Frontal cortex (tissue), 4 donors: ENCODE data around the gene PSEN1. TPM values are rescaled to one million over a fixed set of nuclear protein-coding genes. Genes with fewer than 3 reads are reported as not detected.
A peak's percentile ranks its signal among the peaks of the same experiment; 100 is the strongest.

Experiments
- DNase-seq, 2 donors: peaks; one replicate each; pipeline ENCODE4 v3.0.0; 2012; ENCODE audit warnings: low spot score in 2 of 2
- FAIRE-seq: peaks from 2 replicates; lab custom pipeline; 2012; peaks lifted over from hg19 to GRCh38; lab: Jason Lieb, UNC
- total RNA-seq: library from RNA; depleted of rRNA; stranded (reverse); fragments of >200 nt; gene quantifications from one replicate; pipeline ENCODE4 v1.2.3, GENCODE V29; 2014
- donor health status: control.
- donor health status: control.
- donor health status: control.

Gene PSEN1
- total RNA-seq, 1 donor from 2014 or later: 72.2 TPM

DNA sequence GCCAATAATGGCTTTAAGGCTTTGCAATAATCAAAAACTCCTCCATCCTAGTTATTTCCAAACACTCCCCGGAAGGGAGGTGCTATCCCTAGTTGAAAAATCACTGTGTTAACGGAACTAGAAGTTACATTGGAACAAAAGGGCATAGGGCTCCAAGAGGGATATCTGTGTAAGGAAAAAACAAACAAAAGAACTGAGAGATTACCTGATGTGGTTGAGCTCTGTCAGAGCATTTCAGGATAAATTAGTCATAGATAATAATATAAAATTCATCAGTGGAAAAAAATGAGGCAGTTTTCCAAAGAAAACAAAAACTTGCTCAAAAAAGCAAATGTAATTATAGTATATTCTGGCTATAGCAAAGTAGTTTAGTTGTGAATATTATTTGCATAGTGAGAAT is 73.6 kb downstream of the PSEN1 start:
- FAIRE-seq (no peak), DNase-seq (no peak)

DNA sequence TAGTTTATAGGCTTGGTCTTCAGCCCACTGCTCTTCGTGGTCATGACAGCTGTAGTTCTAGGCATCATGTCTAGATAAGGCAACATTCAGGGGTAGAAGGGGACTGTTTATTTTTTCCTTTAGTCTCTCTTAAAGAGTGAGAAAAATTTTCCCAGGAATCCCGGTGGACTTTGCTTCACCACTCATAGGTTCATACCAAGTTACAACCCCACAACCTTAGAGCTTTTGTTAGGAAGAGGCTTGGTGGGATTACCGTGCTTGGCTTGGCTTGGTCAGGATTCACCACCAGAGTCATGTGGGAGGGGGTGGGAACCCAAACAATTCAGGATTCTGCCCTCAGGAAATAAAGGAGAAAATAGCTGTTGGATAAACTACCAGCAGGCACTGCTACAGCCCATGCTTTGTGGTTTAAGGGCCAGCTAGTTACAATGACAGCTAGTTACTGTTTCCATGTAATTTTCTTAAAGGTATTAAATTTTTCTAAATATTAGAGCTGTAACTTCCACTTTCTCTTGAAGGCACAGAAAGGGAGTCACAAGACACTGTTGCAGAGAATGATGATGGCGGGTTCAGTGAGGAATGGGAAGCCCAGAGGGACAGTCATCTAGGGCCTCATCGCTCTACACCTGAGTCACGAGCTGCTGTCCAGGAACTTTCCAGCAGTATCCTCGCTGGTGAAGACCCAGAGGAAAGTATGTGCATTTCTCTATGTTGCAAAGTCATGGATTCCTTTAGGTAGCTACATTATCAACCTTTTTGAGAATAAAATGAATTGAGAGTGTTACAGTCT is 75.1 kb downstream of the PSEN1 start:
- DNase-seq (no peak), FAIRE-seq (no peak)

DNA sequence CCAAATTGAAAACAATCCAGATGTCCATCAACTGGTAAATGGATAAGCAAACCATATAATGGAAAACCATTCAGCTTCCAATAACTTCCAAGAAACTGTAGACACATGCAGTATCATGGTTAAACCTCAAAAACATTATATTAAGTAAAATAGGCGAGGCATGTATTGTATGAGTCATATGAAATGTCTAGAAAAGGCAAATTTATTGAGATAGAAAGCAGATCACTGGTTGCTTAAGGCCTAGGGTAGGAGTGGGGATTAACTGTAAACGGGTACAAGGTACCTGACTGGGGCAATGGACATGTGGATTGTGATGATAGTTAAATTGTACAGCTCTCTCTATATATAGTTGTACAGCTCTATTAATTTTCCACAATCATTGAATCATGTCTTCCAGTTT is 79.7 kb downstream of the PSEN1 start:
- no peak for DNase-seq
- no peak for FAIRE-seq

DNA sequence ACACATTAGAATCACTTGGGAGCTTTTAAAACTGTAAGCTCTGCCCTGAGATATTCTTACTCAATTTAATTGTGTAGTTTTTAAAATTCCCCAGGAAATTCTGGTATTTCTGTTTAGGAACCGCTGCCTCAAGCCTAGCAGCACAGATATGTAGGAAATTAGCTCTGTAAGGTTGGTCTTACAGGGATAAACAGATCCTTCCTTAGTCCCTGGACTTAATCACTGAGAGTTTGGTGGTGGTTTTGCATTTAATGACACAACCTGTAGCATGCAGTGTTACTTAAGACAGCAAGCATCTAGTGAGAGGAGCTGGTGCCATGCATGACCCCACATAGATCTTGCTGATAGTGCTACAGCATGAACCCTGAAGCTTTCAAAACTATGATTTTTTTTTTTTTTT is 81.1 kb downstream of the PSEN1 start:
- FAIRE-seq: no peak
- no peak for DNase-seq

DNA sequence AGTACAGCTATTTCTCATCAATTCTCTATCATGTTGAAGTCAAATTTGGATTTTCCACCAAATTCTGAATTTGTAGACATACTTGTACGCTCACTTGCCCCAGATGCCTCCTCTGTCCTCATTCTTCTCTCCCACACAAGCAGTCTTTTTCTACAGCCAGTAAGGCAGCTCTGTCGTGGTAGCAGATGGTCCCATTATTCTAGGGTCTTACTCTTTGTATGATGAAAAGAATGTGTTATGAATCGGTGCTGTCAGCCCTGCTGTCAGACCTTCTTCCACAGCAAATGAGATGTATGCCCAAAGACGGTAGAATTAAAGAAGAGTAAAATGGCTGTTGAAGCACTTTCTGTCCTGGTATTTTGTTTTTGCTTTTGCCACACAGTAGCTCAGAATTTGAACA is 83.8 kb downstream of the PSEN1 start:
- DNase-seq (no peak), FAIRE-seq (no peak)

DNA sequence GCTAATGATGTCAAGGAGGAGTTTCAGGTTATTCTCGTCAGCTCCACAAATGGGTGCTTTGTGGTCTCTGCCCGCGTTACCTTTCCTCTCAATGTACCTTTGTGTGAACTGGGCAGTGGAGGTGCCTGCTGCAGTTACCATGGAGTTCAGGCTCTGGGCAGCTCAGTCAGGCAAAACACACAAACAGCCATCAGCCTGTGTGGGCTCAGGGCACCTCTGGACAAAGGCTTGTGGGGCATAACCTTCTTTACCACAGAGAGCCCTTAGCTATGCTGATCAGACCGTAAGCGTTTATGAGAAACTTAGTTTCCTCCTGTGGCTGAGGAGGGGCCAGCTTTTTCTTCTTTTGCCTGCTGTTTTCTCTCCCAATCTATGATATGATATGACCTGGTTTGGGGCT is 84.3 kb downstream of the PSEN1 start:
- DNase-seq (no peak), FAIRE-seq (no peak)

DNA sequence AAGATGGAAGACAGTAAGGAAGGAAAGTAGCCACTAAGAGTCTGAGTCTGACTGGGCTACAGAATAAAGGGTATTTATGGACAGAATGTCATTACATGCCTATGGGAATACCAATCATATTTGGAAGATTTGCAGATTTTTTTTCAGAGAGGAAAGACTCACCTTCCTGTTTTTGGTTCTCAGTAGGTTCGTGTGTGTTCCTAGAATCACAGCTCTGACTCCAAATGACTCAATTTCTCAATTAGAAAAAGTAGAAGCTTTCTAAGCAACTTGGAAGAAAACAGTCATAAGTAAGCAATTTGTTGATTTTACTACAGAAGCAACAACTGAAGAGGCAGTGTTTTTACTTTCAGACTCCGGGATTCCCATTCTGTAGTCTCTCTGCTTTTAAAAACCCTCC is 85.6 kb downstream of the PSEN1 start:
- FAIRE-seq (no peak), DNase-seq (no peak)

DNA sequence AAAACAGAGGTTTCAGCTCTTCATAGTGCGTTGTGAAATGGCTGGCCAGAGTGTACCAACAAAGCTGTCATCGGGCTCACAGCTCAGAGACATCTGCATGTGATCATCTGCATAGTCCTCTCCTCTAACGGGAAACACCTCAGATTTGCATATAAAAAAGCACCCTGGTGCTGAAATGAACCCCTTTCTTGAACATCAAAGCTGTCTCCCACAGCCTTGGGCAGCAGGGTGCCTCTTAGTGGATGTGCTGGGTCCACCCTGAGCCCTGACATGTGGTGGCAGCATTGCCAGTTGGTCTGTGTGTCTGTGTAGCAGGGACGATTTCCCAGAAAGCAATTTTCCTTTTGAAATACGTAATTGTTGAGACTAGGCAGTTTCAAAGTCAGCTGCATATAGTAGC is 86.7 kb downstream of the PSEN1 start:
- no peak for FAIRE-seq
- DNase-seq: no peak

DNA sequence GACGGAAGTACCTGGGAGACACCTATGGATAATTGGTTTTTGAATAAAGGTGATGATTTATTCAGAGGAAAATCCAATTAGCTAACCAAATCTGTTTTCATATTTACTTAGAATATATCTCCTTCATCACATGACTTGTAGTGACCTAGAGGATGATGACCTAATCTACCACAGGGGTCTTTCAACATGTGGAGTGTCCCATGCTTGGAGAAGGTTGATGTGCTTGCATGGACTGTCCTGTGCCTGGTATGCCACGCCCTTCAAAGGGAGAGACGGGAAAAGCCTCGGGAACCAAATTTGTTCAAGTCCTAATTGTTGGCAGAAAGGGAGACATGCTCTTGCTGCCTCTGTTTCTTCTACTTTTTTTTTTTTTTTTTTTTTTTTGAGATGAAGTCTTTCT is 89.2 kb downstream of the PSEN1 start:
- FAIRE-seq (no peak), DNase-seq (no peak)

DNA sequence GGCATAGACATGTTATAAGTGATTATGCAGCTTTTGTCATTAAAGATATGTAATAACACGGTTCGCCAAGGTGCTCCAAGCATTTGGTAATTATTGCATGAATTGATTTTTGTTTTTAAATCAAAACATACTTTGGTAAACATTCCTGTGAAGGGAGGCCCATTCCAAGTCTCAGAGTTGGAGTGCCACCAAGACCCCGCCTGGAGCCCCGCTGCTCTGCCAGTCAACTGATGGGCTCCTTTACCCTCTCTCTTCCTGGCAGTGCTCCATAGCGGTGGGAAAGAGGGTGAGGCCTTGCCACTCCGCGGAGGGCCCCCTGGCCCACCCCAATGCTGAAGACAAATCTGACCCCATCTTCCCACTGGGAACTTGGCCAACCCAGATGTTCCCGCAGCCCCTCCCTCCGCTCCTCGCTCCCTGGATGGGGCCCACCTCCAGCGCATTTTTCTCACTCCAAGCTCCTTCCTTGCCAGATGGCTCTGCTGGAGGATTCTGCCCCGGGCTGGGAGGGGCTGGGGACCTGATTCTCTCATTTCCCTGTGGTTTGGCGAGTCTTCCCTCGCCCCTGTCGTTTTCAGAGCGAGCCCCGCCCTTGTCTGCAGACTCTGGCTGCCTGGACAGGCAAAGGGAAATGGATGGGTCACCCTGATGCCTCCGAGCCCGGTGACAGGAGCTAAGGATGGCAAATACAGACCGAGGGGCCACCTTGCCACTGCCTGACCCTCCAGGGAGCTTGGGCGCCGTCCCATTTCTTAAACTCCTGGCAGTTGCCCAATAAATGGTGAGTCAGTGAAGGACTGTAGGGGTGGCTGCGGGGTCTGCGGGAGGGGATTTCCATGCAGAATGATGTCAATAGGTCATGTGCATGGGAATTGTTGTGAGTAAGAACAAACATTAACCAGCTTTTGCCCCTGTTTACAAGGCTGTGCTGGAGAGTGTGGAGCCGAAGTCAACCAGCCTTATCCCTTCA is 91.8 kb downstream of the PSEN1 start:
- DNase-seq: no peak
- FAIRE-seq: no peak

DNA sequence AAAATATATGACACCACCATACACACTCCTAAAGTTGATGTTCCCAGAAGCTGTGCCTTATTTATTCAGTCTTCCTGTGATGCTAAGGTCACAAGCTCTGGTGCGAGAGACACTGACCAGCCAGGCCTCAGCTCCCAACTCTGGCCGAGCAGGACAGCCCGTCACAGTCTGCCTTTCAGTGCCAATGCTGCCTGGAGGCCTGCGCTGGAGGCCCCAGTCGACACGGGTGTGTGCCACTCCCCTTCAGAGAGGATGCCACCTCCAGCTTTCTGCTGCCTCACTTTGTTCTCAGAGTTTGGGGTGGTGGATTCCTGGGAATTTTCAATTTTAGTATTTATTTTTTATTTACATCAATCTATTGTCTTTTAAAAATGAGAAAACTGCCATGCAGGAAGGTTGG is 93.7 kb downstream of the PSEN1 start:
- DNase-seq: no peak
- FAIRE-seq: no peak

DNA sequence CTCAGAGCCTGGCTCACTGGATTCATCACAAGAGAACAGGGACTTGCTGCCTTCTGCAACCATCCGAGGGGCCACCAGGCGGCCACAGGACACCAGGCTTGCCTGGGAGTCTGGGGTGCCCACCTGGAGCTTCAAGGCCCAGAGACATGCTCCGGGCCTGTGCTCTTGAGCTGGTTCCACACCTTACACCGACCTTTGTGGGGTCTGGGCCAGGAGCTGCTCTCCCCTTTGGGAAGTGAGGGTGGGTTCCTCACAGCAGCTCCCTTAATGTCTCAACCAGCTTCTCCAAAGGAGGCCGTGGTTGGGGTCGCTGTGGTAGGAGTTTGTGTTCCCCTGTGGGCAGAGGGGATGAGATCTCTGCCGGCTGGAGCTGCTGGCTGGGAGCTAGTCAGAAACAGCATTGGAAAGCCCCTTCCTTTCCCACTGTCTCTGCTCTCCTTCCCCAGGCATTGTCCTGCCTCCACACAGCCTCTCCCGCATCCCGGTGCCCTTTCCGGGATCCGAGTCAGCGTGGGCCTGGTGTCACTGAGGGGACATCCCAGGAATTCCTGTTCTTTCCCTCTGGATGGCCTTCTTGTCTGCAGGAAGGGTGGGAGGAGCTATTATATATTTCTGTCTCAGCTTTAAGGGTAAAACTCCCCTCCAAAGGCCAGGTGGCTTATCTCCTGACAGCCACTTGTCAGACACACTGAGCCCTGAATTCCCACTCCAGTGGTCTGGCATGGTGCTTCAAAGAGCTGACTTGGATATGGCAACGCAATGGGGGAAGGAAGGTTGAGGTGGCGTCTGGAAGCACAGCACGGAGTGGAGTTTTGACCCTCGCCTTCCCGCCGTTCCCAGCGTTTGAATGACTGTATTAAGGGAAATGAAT is 95.9 kb downstream of the PSEN1 start:
- FAIRE-seq (no peak), DNase-seq (no peak)

DNA sequence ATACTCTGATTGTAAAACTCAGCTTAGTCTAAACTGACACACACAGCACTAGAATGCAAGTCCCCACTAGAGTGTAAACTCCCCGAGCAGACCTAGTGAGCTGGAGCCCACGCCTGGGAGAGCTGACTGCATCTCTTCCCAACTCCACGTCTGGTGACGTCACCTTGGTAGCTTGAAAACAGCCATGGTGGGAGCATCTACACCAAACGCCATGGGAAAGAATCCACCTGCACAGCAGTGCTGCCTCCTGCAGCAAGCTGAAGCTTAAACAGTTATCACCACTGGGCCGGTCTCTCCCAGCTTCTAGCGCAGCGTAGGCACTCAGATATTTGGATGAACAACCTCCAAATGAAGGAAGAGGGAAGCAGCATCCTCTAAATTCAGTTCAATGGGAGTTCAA is 96.7 kb downstream of the PSEN1 start:
- DNase-seq (no peak), FAIRE-seq (no peak)

DNA sequence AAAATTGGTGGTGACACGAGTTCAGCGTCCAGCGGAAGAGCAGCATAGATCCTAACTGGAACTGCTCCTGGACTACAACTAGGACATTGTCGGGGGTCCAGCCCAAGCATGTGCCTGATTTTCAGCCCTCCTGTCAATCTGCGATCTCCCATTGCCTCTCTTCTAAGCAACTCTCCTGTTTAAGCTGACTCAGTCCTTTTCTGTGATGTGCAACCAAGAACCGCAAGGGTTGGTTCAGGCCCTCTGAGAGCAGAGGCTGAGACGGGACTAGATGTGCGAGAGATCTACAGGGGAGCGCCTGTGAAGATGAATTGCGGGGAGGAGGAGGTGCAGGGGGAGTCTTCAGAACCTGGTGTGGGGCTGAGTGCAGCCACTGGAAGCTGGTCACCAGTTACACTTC is 97.3 kb downstream of the PSEN1 start:
- DNase-seq (no peak), FAIRE-seq (no peak)

DNA sequence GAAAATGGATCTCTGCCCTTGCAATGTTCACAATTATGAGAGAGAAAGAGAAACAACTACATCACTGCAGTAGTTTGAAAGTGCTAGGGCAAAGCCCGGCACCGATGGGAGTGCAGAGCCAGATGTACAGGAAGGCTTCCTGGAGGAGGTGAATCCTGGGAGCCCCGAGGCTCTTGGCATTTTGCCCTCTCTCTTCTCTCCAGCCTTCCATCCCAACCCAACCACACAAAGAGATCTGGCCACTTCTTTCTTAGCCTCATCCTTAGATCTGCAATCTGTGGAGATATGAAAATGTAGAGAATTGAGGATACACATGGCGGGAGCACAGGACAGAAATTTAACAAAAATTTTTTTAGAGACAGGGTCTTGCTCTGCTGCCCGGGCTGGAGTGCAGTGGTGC is 97.7 kb downstream of the PSEN1 start:
- FAIRE-seq (no peak), DNase-seq (no peak)

DNA sequence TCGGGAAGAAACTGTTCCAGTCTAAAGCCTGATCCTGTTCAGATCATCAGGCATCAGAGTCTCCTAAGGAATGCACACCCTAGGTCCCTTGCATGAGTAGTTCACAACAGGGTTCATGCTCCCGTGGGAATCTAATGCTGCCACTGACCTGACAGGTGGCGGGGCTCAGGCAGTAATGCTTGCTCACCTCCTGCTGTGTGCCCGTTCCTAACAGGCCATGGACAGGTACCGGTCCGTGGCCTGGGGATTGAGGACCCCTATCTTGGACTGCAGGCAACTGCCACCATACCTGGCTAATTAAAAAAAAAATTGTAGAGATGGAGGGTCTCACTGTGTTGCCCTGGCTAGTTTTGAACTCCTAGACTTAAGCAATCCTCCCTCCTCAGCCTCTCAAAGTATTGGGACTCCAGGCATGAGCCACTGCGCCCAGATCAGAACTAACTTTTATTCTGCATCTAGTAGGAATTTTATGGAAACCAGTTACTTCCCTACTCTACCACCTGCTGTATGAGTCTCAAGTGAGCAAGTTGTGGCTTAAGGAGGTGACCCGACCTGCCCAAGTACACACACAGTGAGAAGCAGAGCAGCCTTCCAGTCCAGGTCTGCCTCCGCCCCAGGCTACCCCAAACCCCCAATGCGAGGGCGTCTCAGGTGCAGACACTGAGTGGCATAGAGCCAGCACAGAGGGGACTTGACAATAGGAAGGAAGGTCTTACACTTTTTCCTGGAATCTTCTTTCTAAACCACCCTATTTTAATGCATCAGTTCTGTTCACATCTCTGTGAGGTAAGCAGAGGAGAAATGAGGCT is 98.5 kb downstream of the PSEN1 start:
- DNase-seq: no peak

DNA sequence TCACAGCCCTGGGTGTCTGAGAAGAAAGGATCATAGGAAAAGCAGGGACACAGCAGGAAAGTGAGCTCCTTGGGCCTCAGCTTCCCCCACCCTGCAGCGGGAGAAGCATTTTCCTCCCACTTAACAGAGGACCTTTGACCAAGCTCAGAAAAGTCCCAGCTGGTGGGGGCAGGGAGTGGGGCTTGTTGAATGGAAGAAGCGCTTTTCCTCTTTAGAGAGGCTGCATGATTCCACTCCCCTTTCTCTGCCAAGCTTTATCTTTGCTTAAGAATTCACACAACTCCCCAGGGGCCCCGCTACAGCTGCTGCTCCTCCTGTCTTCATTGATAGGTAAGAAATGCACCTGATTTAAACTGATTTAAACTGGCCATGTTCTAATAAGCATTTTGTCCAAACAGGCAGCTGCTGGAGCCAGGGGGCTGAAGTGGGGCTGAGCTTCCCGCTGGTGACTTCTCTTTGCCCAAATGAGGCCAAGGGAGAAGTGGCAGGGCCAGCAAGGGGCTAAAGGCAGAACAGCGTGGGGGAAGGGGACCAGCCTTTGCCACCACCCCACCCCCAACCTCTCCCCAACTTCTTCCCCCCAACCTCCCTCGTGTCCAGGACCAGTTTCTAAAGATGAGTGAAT is 99.3 kb downstream of the PSEN1 start:
- FAIRE-seq (no peak), DNase-seq (peak in 1 of 2 donors; percentile 24)

More for the DNA sequence above, 98.5 kb downstream of the PSEN1 start:
- no peak for FAIRE-seq

DNA sequence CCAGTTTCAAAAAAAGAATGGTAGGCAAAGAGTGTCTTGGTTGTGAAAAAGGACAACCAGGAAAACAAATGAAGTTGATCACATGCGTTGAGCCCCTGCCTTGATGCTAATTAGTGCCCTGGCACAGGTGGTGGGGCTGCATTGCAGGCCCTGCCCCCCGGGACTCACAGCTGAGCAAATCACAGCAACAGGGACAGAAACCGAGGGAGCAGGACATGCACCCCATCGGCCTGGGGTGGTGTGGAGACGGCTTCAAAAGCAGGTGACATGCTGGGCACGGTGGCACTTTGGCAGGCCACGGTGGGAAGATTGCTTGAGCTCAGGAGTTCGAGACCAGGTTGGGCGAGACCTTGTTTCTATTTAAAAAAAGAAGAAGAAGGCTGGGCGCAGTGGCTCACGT is 99.8 kb downstream of the PSEN1 start:
- DNase-seq (no peak), FAIRE-seq (no peak)

DNA sequence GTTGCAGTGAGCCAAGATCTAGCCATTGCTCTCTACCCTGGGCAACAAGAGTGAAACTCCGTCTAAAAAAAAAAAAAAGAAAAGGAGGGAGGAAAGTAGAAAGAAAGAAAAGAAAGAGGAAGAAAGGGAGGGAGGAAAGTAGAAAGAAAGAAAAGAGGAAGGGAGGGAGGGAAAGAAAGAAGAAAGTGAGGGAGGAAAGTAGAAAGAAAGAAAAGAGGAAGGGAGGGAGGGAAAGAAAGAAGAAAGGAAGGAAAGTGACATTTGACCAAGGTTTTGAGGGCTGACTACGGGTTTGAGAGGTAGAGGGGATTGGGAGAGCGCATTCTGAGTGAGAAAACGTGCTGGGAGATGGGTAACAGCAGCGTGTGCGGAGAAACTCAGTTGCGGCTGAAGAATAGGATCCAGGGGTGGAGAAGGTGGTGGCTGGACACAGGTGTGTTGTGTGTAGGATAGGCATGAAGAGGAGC is 100.5 kb downstream of the PSEN1 start:
- no peak for FAIRE-seq
- DNase-seq: no peak
